HG03378 (cell line): Measurements from ENCODE around the gene ASGR2.

Experiments used
- ATAC-seq: cut with Tn5 transposase; IDR thresholded peaks from one replicate; pipeline ENCODE4 v1.9.1; 2021; ENCODE audit warnings: mild to moderate bottlenecking, moderate library complexity; ENCODE audit not compliant: unreplicated experiment

The ASGR2 gene

GRCh38 chr17:7068268-7068667 lies 46.4 kb downstream of the ASGR2 start:
- ATAC-seq = no peak

GRCh38 chr17:7067198-7067597 lies 47.4 kb downstream of the ASGR2 start:
- ATAC-seq = no peak

- ATAC-seq = no peak
Observed at GRCh38 chr17:7064261-7064660, 50.4 kb downstream of the ASGR2 start.

GRCh38 chr17:7063518-7064094 lies 51.0 kb downstream of the ASGR2 start:
- no peak for ATAC-seq

- no peak for ATAC-seq
Observed at GRCh38 chr17:7060165-7060891, 54.3 kb downstream of the ASGR2 start.

GRCh38 chr17:7058831-7059447 lies 55.7 kb downstream of the ASGR2 start:
- ATAC-seq = no peak

- no peak for ATAC-seq
Observed at GRCh38 chr17:7056386-7056785, 58.2 kb downstream of the ASGR2 start.
